Activated CD4-positive, alpha-beta T cell treated with anti-CD3 and anti-CD28 coated beads, Interleukin-2, amount 50 U/mL, for 1 hour (primary cell): ENCODE measurements around the gene COMMD3.
"Not testable (repeated sequence)": the region's sequence is repeated elsewhere in the genome, so short reads cannot be mapped to it uniquely, and the experiment has no call there.

Experiments
- DNase-seq: peaks from one replicate; pipeline ENCODE4 v3.0.0-alpha.2; 2020

COMMD3 gene

GRCh38 chr10:22316286-22317075, at the start of gene COMMD3:
TSS of gene COMMD3 (plus strand) at chr10:22316388. CDS start at chr10:22316418, 30 bp downstream.
- DNase-seq: peak; percentile 75

GRCh38 chr10:22268503-22268902, 47.7 kb upstream of the COMMD3 start:
- no peak for DNase-seq

- no peak for DNase-seq
These were observed 44.4 kb upstream of the COMMD3 start for GRCh38 chr10:22271786-22272185.

GRCh38 chr10:22278441-22278782, 37.8 kb upstream of the COMMD3 start:
- no peak for DNase-seq

GRCh38 chr10:22280078-22280477, 36.1 kb upstream of the COMMD3 start:
- DNase-seq: no peak

- DNase-seq: no peak
These were observed 31.1 kb upstream of the COMMD3 start for GRCh38 chr10:22285130-22285529.

- DNase-seq: no peak
These were observed 22.3 kb upstream of the COMMD3 start for GRCh38 chr10:22293747-22294404.

- no peak for DNase-seq
These were observed 21.5 kb upstream of the COMMD3 start for GRCh38 chr10:22294694-22295093.

- DNase-seq: no peak
These were observed 15.0 kb upstream of the COMMD3 start for GRCh38 chr10:22301193-22301592.

GRCh38 chr10:22303461-22303860, 12.7 kb upstream of the COMMD3 start:
- DNase-seq: no peak

GRCh38 chr10:22305721-22306120, 10.5 kb upstream of the COMMD3 start:
- DNase-seq: no peak

GRCh38 chr10:22308390-22308789, 7.8 kb upstream of the COMMD3 start:
- DNase-seq: no peak

- DNase-seq: no peak
These were observed 6.8 kb upstream of the COMMD3 start for GRCh38 chr10:22309180-22310000.

- DNase-seq: not testable (repeated sequence)
These were observed 6.2 kb upstream of the COMMD3 start for GRCh38 chr10:22310012-22310411.

GRCh38 chr10:22310928-22311327, 5.3 kb upstream of the COMMD3 start:
- no peak for DNase-seq

GRCh38 chr10:22314852-22315251, 1.3 kb upstream of the COMMD3 start:
- no peak for DNase-seq

- no peak for DNase-seq
These were observed 518 bp upstream of the COMMD3 start for GRCh38 chr10:22315455-22316285.

GRCh38 chr10:22317076-22317370, 835 bp downstream of the COMMD3 start:
- no peak for DNase-seq

- no peak for DNase-seq
These were observed 1.8 kb downstream of the COMMD3 start for GRCh38 chr10:22317771-22318565.

GRCh38 chr10:22318772-22319171, 2.6 kb downstream of the COMMD3 start:
- no peak for DNase-seq

- DNase-seq: no peak
These were observed 3.4 kb downstream of the COMMD3 start for GRCh38 chr10:22319547-22319979.

GRCh38 chr10:22319980-22320558, 3.9 kb downstream of the COMMD3 start:
- DNase-seq: no peak
